Osteoblast (primary cell): Measurements from ENCODE around the gene ATOH8. TPM values are rescaled to one million over a fixed set of nuclear protein-coding genes. Genes with fewer than 3 reads are reported as not detected.

Source experiments
- DNase-seq: peaks from one replicate; pipeline ENCODE4 v3.0.0; 2011; ENCODE audit warnings: low spot score, mixed read lengths; ENCODE audit not compliant: insufficient read length; ENCODE audit errors: missing footprints
- H2AFZ ChIP-seq: 2 replicates; pipeline ENCODE4 v1.6.0; 2011; ENCODE audit warnings: mild to moderate bottlenecking, low read length
- H3K27ac ChIP-seq: 2 replicates; pipeline ENCODE4 v1.5.1; 2011; ENCODE audit warnings: mild to moderate bottlenecking, low read depth, low read length, moderate library complexity
- H3K27me3 ChIP-seq: 2 replicates; pipeline ENCODE4 v1.6.0; 2012; ENCODE audit warnings: mild to moderate bottlenecking, control low read depth, inconsistent platforms, low read length, moderate library complexity; ENCODE audit not compliant: insufficient read depth
- H3K36me3 ChIP-seq: 2 replicates; pipeline ENCODE4 v1.5.1; 2011; ENCODE audit warnings: mild to moderate bottlenecking, low read length, control low read depth, moderate library complexity; ENCODE audit not compliant: insufficient read depth
- H3K4me1 ChIP-seq: 2 replicates; pipeline ENCODE4 v1.5.1; 2011; ENCODE audit warnings: mild to moderate bottlenecking, low read length, control low read depth, moderate library complexity; ENCODE audit not compliant: insufficient read depth
- H3K4me2 ChIP-seq: 2 replicates; pipeline ENCODE4 v1.6.0; 2011; ENCODE audit warnings: mild to moderate bottlenecking, low read length; ENCODE audit not compliant: insufficient read depth
- H3K4me3 ChIP-seq: fragments of 200-600 bp; sonication (generic); 3 replicates; pipeline ENCODE4 v1.5.1; 2012; ENCODE audit warnings: mild to moderate bottlenecking, low read length, inconsistent platforms; ENCODE audit not compliant: insufficient read depth
- H3K79me2 ChIP-seq: 2 replicates; pipeline ENCODE4 v1.6.0; 2012; ENCODE audit warnings: mild to moderate bottlenecking, low read length, control low read depth, inconsistent platforms; ENCODE audit not compliant: insufficient read depth
- H3K9me3 ChIP-seq: 2 replicates; pipeline ENCODE4 v1.5.1; 2011; ENCODE audit warnings: low read depth, low read length, control low read depth
- H4K20me1 ChIP-seq: 2 replicates; pipeline ENCODE4 v1.6.0; 2012; ENCODE audit warnings: mild to moderate bottlenecking, low read length, control low read depth; ENCODE audit not compliant: insufficient read depth
- CTCF ChIP-seq: IDR thresholded peaks from 2 replicates; pipeline ENCODE4 v1.5.1; 2011; ENCODE audit warnings: mild to moderate bottlenecking, low read depth, low read length, moderate library complexity; ENCODE audit errors: extremely low read depth
- total RNA-seq: library from RNA; depleted of rRNA; stranded (reverse); fragments of >200 nt; gene quantifications from 2 replicates; pipeline ENCODE4 v1.2.3, GENCODE V29; 2012

The ATOH8 gene
- total RNA-seq, 1 donor, result 35.1 TPM

GRCh38 chr2:85763132-85763531 is 9.3 kb downstream of the ATOH8 start:
- H4K20me1 ChIP-seq, result peaks cover 85% of the 10 kb centered on the region
- peaks cover 32% of the 10 kb centered on the region for H3K36me3 ChIP-seq
- peaks cover 68% of the 10 kb centered on the region for H3K79me2 ChIP-seq
- no peak overlapping the region for H2AFZ ChIP-seq
- H3K9me3 ChIP-seq, result no peaks in the 10 kb centered on the region
- no peak overlapping the region for H3K27ac ChIP-seq
- peak; percentile 65 for DNase-seq
- H3K27me3 ChIP-seq, result no peaks in the 10 kb centered on the region
- H3K4me1 ChIP-seq, result peaks cover 5% of the 10 kb centered on the region
- no peak overlapping the region for H3K4me2 ChIP-seq
- no peak overlapping the region for H3K4me3 ChIP-seq
- TF ChIP-seq CTCF, result no peak

GRCh38 chr2:85763831-85764230 is 10.0 kb downstream of the ATOH8 start:
- Histone ChIP-seq H3K27me3 (no peaks in the 10 kb centered on the region), H3K4me2 (no peak overlapping the region), H3K36me3 (peaks cover 26% of the 10 kb centered on the region), H4K20me1 (peaks cover 83% of the 10 kb centered on the region), H3K79me2 (peaks cover 61% of the 10 kb centered on the region), H3K4me3 (no peak overlapping the region), H3K4me1 (peaks cover 12% of the 10 kb centered on the region), H3K27ac (no peak overlapping the region), H2AFZ (no peak overlapping the region), H3K9me3 (no peaks in the 10 kb centered on the region)
- TF ChIP-seq CTCF, result no peak
- peak; percentile 58 for DNase-seq

- Histone ChIP-seq H3K27me3 (no peaks in the 10 kb centered on the region), H3K4me2 (no peak overlapping the region), H3K79me2 (peaks cover 61% of the 10 kb centered on the region), H4K20me1 (peaks cover 77% of the 10 kb centered on the region), H3K4me1 (peaks cover 23% of the 10 kb centered on the region), H3K9me3 (no peaks in the 10 kb centered on the region), H3K36me3 (peaks cover 24% of the 10 kb centered on the region), H3K4me3 (no peak overlapping the region), H2AFZ (no peak overlapping the region), H3K27ac (no peak overlapping the region)
- peak; percentile 61 for DNase-seq
- TF ChIP-seq CTCF, result no peak
These were observed 11.4 kb downstream of the ATOH8 start for GRCh38 chr2:85765081-85765731.

- Histone ChIP-seq H3K4me1 (peaks cover 28% of the 10 kb centered on the region), H3K4me3 (no peak overlapping the region), H3K9me3 (no peaks in the 10 kb centered on the region), H2AFZ (no peak overlapping the region), H4K20me1 (peaks cover 67% of the 10 kb centered on the region), H3K4me2 (no peak overlapping the region), H3K27ac (no peak overlapping the region), H3K36me3 (peaks cover 24% of the 10 kb centered on the region), H3K27me3 (no peaks in the 10 kb centered on the region), H3K79me2 (peaks cover 53% of the 10 kb centered on the region)
- DNase-seq, result peak; percentile 70
- TF ChIP-seq CTCF, result no peak
These were observed 12.4 kb downstream of the ATOH8 start for GRCh38 chr2:85766229-85766628.
